Astrocyte (in vitro differentiated cells and primary cell): ENCODE data around the gene SLC18A3.

Experiments
- CTCF ChIP-seq: IDR thresholded peaks from 2 replicates; pipeline ENCODE4 v1.5.1; 2011; ENCODE audit warnings: low read depth, mild to moderate bottlenecking, inconsistent platforms, low read length, moderate library complexity; ENCODE audit not compliant: insufficient read depth
- EZH2 ChIP-seq: IDR thresholded peaks from 2 replicates; pipeline ENCODE4 v1.6.1; 2012; ENCODE audit warnings: mild to moderate bottlenecking, low read length, inconsistent platforms; ENCODE audit not compliant: insufficient read depth

- no peak for TF ChIP-seq EZH2
- no peak for TF ChIP-seq CTCF
Measured at GRCh38 chr10:49649936-49650723, 40.0 kb downstream of the SLC18A3 start.
